MCF 10A (cell line): ENCODE results near the gene DHTKD1. TPM values are rescaled to one million over a fixed set of nuclear protein-coding genes. Genes with fewer than 3 reads are reported as not detected.
A peak's percentile ranks its signal among the peaks of the same experiment; 100 is the strongest.

ENCODE experiments used
- BruUV-seq: library from RNA; stranded (reverse); fragments of 400-500 nt; replicated peaks from 2 replicates; lab custom pipeline; 2021; lab: Mats Ljungman, UMichigan
- CTCF ChIA-PET: fragments of 300-600 bp; sonication (Branson Sonifier 250); formaldehyde crosslinking; extraction: SDS; loops from one replicate; lab custom pipeline; 2021; ENCODE audit warnings: antibody characterized with exemption, inconsistent platforms; lab: Yijun Ruan, JAX
- POLR2A ChIA-PET: fragments of 300-600, 350-650 bp; sonication (Branson Sonifier 250); formaldehyde crosslinking; extraction: SDS; loops from one replicate; lab custom pipeline; 2020; ENCODE audit warnings: antibody characterized with exemption, inconsistent platforms; lab: Yijun Ruan, JAX
- DNase-seq: peaks from one replicate; pipeline ENCODE4 v3.0.0-alpha.2; 2018; ENCODE audit not compliant: unreplicated experiment
- H3K27ac Mint-ChIP-seq: one replicate; pipeline ENCODE4 v1.8.0; 2022; ENCODE audit warnings: mild to moderate bottlenecking, low read depth, mixed read lengths; ENCODE audit not compliant: unreplicated experiment
- H3K27me3 Mint-ChIP-seq: one replicate; pipeline ENCODE4 v1.8.0; 2022; ENCODE audit warnings: mixed read lengths; ENCODE audit not compliant: insufficient read depth, unreplicated experiment
- H3K36me3 Mint-ChIP-seq: one replicate; pipeline ENCODE4 v1.8.0; 2022; ENCODE audit warnings: mild to moderate bottlenecking, moderate library complexity, mixed read lengths; ENCODE audit not compliant: insufficient read depth, unreplicated experiment
- H3K4me1 Mint-ChIP-seq: one replicate; pipeline ENCODE4 v1.8.0; 2022; ENCODE audit warnings: mixed read lengths; ENCODE audit not compliant: insufficient read depth, unreplicated experiment
- H3K4me3 Mint-ChIP-seq: one replicate; pipeline ENCODE4 v1.8.0; 2022; ENCODE audit warnings: mild to moderate bottlenecking, moderate library complexity, mixed read lengths; ENCODE audit not compliant: unreplicated experiment
- H3K9me3 Mint-ChIP-seq: one replicate; pipeline ENCODE4 v1.8.0; 2022; ENCODE audit warnings: mixed read lengths; ENCODE audit not compliant: unreplicated experiment
- intact Hi-C: fragments of 100-400 bp; cut with micrococcal nuclease; formaldehyde crosslinking; loops from 2 replicates; pipeline ENCODE4 v1.14.1; 2022
- total RNA-seq: library from RNA; stranded (reverse); gene quantifications from 2 replicates; pipeline ENCODE4 v1.2.3, GENCODE V29; 2022
- TF ChIP-seq, protein P1 (sequence below): fragments of 200-600 bp; IDR thresholded peaks from one replicate; pipeline ENCODE4 v1.8.0; 2022; ENCODE audit warnings: antibody characterized with exemption, mild to moderate bottlenecking; ENCODE audit not compliant: unreplicated experiment

DHTKD1 gene
- total RNA-seq, 1 experiment from 2014 or later: 17.3 TPM

DNA sequence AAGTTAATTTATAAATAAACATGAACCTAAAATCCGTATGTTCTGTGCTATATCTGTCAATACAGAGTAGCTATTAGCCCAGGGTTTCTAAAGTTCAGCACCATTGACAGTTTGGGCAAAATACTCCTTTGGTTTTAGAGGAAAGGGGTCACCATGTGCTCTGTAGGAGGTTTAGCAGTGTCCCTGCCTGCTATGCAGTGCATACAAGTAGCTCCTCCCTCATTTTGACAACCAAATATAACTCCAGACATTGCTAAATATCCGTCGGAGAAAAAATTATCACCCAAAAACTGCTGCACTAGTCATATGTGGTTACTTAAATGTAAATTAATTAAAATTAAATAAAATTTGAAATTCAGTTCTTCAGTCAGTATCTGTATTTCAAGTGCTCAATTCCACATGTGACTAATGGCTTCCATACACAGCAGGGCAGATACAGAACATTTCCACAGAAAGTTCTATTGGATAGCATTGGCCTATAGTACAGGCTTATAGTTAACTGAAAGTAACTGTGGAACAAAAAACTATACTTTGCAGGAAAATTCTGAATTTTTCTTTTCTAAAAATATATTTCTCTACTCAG is 32.6 kb upstream of the DHTKD1 start:
- peaks cover 6% of the 10 kb centered on the region for H3K4me1 Mint-ChIP-seq
- intact Hi-C loops: no loop called here
- no TSS peak for BruUV-seq
- POLR2A ChIA-PET: interaction anchor here (0.7 to 1.5 kb wide), 2 partner anchors 14 to 160 kb away, joined by 3 to 4 read pairs; partner anchors contain the start of genes CDC123 and NUDT5
- TF ChIP-seq, protein P1, sequence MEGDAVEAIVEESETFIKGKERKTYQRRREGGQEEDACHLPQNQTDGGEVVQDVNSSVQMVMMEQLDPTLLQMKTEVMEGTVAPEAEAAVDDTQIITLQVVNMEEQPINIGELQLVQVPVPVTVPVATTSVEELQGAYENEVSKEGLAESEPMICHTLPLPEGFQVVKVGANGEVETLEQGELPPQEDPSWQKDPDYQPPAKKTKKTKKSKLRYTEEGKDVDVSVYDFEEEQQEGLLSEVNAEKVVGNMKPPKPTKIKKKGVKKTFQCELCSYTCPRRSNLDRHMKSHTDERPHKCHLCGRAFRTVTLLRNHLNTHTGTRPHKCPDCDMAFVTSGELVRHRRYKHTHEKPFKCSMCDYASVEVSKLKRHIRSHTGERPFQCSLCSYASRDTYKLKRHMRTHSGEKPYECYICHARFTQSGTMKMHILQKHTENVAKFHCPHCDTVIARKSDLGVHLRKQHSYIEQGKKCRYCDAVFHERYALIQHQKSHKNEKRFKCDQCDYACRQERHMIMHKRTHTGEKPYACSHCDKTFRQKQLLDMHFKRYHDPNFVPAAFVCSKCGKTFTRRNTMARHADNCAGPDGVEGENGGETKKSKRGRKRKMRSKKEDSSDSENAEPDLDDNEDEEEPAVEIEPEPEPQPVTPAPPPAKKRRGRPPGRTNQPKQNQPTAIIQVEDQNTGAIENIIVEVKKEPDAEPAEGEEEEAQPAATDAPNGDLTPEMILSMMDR: no peak
- DNase-seq: no peak
- H3K36me3 Mint-ChIP-seq: peaks cover 47% of the 10 kb centered on the region
- no peak overlapping the region for H3K4me3 Mint-ChIP-seq
- H3K27me3 Mint-ChIP-seq: no peaks in the 10 kb centered on the region
- CTCF ChIA-PET: no interaction called here
- H3K9me3 Mint-ChIP-seq: no peaks in the 10 kb centered on the region
- no peak overlapping the region for H3K27ac Mint-ChIP-seq

DNA sequence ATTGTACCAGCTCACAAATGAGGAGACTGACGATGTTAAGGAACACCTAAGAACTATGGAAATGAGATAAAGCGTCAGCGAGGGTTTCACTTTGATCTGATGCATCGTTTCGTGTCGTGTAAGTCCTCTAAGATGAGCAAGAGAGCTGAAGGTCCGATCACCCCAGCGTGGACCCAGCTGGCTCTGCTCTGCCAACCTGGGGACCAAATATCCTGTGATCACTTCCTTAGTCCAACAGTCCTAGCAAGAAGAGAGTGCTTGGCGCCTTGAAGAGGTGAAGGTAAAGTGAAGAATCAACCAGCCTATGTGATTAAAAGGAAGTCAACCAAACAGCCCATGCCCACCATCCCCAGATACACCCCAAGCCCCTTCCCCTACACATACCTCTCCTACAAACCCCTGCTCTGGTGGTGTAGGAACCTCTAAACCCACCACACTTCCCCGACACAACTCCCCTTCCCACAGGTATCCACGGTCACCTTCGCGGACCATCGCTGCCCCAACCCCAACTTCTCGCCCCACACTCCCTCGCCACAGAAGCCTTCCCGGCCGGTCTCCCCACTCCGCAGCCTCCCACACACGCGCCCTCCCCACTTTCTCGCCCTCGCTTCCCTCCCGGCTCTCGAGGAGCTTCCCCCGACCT is 26.9 kb upstream of the DHTKD1 start:
- peaks cover 6% of the 10 kb centered on the region for H3K36me3 Mint-ChIP-seq
- TF ChIP-seq, protein P1: no peak

DNA sequence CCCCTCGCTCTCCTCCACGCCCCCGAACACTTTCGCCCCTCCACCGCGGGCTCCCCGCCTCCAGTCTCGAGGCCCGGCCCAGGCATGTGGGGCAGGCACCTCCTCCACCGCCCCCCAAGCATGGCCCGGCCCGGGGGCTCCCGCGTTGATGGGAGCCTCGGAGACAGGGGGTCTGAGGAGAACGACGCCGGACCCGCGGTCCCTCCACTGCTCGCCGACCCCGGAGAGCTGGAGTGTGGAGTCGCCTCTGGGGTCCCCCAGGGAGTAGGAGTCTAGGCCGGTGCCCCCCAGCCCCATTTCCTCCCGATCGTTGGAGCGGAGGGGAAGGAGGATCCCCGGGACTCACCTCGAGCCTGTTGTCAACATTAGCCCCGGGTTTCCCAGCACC is 26.4 kb upstream of the DHTKD1 start:
- Mint-ChIP-seq H3K27me3 (no peaks in the 10 kb centered on the region), H3K27ac (peak overlapping the region; percentile 100), H3K36me3 (peaks cover 2% of the 10 kb centered on the region), H3K9me3 (peaks cover 8% of the 10 kb centered on the region), H3K4me3 (peak overlapping the region; percentile 97), H3K4me1 (peaks cover 12% of the 10 kb centered on the region)
- intact Hi-C loops: loop anchor here (2.0 kb wide), 1 partner anchor 88 kb away; no protein-coding TSS in a partner anchor
- TF ChIP-seq, protein P1: no peak
- POLR2A ChIA-PET: interaction anchor here (0.7 to 3.8 kb wide), 24 partner anchors 9 to 228 kb away, joined by 3 to 34 read pairs (median 5); partner anchors contain the start of genes CDC123, DHTKD1 and NUDT5
- CTCF ChIA-PET: interaction anchor here (1.2 kb wide), 1 partner anchor 19 kb away, joined by 3 read pairs; no protein-coding TSS in a partner anchor
- BruUV-seq: no TSS peak
- DNase-seq: peak; percentile 18

More for the DNA sequence above, 26.9 kb upstream of the DHTKD1 start:
- no TSS peak for BruUV-seq
- ChIA-PET CTCF (interaction anchor here (1.2 kb wide), 1 partner anchor 18 kb away, joined by 3 read pairs; no protein-coding TSS in a partner anchor), POLR2A (interaction anchor here (0.5 to 3.8 kb wide), 23 partner anchors 8 to 227 kb away, joined by 3 to 34 read pairs (median 5); partner anchors contain the start of genes CDC123, DHTKD1 and NUDT5)
- Mint-ChIP-seq H3K4me3 (peak overlapping the region; percentile 97), H3K4me1 (peaks cover 12% of the 10 kb centered on the region), H3K27me3 (no peaks in the 10 kb centered on the region), H3K27ac (peak overlapping the region; percentile 100), H3K9me3 (peaks cover 8% of the 10 kb centered on the region)
- DNase-seq: peak; percentile 30
- intact Hi-C loops: loop anchor here (2.0 kb wide), 1 partner anchor 89 kb away; no protein-coding TSS in a partner anchor
